Vagina (tissue), 2 donors: ENCODE measurements around the gene RICTOR. TPM values are rescaled to one million over a fixed set of nuclear protein-coding genes. Genes with fewer than 3 reads are reported as not detected.
A peak's percentile ranks its signal among the peaks of the same experiment; 100 is the strongest.

ENCODE experiments used
- DNase-seq, 2 donors: peaks; one replicate each; pipeline ENCODE4 v3.0.0-alpha.2; 2017; ENCODE audit errors: extremely low spot score in 2 of 2
- H3K27ac ChIP-seq: fragments of 200-600 bp; sonication (generic); one replicate; pipeline ENCODE4 v1.5.1; 2019
- H3K27me3 ChIP-seq: fragments of 200-600 bp; sonication (generic); one replicate; pipeline ENCODE4 v1.5.1; 2019
- H3K36me3 ChIP-seq, 2 donors: fragments of 200-600 bp; sonication (generic); one replicate each; pipeline ENCODE4 v1.5.1; 2017 to 2019
- H3K4me1 ChIP-seq: fragments of 200-600 bp; sonication (generic); one replicate; pipeline ENCODE4 v1.5.1; 2019
- H3K4me3 ChIP-seq, 2 donors: fragments of 200-600 bp; sonication (generic); 1 replicate in 1 of 2; 2 replicates in 1 of 2; pipeline ENCODE4 v1.5.1; 2016 to 2019
- H3K9me3 ChIP-seq: fragments of 200-600 bp; sonication (generic); one replicate; pipeline ENCODE4 v1.5.1; 2019
- POLR2A ChIP-seq, 2 donors: fragments of 450-650 bp; IDR thresholded peaks; one replicate each; pipeline ENCODE4 v1.6.1; 2017; ENCODE audit warnings: antibody characterized with exemption in 2 of 2, mild to moderate bottlenecking in 2 of 2, moderate library complexity in 2 of 2
- POLR2AphosphoS5 ChIP-seq, 2 donors: sonication (generic); formaldehyde crosslinking; IDR thresholded peaks; one replicate each; pipeline ENCODE4 v1.9.0; 2017; ENCODE audit warnings: antibody characterized with exemption in 2 of 2, mild to moderate bottlenecking in 2 of 2, low read depth in 1 of 2; ENCODE audit not compliant: insufficient read depth in 1 of 2
- intact Hi-C: fragments of 100-400 bp; cut with DNase I; formaldehyde crosslinking; loops from one replicate; pipeline ENCODE4 v1.15.1; 2023
- total RNA-seq: library from RNA; depleted of rRNA; stranded (reverse); fragments of >200 nt; gene quantifications from one replicate; pipeline ENCODE4 v1.2.3, GENCODE V29; 2016
- TF ChIP-seq, protein P1 (sequence below), 3 experiments: fragments of 450-650 bp in 2 of 3; fragments of 200-600 bp in 1 of 3; sonication (generic) in 1 of 3; IDR thresholded peaks; one replicate each; pipeline ENCODE4 v1.5.1; 2017 to 2019; ENCODE audit warnings: antibody characterized with exemption in 3 of 3, mild to moderate bottlenecking in 2 of 3, moderate library complexity in 2 of 3

Gene RICTOR, protein sequence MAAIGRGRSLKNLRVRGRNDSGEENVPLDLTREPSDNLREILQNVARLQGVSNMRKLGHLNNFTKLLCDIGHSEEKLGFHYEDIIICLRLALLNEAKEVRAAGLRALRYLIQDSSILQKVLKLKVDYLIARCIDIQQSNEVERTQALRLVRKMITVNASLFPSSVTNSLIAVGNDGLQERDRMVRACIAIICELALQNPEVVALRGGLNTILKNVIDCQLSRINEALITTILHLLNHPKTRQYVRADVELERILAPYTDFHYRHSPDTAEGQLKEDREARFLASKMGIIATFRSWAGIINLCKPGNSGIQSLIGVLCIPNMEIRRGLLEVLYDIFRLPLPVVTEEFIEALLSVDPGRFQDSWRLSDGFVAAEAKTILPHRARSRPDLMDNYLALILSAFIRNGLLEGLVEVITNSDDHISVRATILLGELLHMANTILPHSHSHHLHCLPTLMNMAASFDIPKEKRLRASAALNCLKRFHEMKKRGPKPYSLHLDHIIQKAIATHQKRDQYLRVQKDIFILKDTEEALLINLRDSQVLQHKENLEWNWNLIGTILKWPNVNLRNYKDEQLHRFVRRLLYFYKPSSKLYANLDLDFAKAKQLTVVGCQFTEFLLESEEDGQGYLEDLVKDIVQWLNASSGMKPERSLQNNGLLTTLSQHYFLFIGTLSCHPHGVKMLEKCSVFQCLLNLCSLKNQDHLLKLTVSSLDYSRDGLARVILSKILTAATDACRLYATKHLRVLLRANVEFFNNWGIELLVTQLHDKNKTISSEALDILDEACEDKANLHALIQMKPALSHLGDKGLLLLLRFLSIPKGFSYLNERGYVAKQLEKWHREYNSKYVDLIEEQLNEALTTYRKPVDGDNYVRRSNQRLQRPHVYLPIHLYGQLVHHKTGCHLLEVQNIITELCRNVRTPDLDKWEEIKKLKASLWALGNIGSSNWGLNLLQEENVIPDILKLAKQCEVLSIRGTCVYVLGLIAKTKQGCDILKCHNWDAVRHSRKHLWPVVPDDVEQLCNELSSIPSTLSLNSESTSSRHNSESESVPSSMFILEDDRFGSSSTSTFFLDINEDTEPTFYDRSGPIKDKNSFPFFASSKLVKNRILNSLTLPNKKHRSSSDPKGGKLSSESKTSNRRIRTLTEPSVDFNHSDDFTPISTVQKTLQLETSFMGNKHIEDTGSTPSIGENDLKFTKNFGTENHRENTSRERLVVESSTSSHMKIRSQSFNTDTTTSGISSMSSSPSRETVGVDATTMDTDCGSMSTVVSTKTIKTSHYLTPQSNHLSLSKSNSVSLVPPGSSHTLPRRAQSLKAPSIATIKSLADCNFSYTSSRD (N-terminal part only)
- 39.3 TPM for total RNA-seq

DNA sequence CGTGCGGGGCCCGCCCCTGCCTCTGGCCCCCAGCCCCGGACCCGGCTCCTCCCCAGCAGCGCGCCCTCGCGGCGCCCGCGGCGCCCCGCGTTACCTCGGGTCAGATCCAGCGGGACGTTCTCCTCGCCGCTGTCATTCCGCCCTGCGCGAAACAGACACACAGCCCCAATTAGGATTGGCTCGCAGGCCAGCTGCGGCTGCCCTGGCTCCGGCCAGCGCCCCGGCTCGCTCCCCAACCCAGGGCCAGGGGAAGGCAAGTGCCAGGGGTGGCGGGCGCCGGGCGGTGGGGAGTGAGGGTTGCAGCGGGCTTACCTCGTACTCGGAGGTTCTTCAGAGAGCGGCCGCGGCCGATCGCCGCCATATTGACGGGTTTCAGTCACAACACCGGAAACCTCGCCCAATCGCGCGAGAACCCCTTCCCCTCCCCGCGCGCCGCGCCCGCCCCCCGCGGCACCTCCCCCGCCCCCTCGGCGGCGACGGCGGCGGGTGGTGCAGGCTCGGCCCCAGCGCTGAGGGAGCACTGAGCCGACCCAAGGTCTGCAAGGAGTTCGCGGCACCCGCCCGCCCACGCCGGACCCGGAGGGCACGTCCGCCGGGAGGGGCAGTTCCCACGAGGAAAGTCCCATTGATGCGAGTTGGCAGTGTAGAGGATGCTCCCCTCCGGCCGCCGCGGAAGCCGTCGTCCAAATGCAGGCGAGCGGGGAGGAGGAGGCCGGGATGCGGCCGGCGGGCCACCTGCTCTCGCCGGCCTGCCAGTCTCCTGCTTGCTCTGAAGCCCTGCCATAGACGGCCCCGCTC, at the start of gene RICTOR:
Gene RICTOR (minus strand): TSS at position 383 of the 798 bp plus-strand sequence. CDS start 22 bp downstream, at position 361.
- Histone ChIP-seq H3K27me3 (no peaks in the 10 kb centered on the region), H3K4me1 (peaks cover 28% of the 10 kb centered on the region), H3K36me3 (no peaks in the 10 kb centered on the region), H3K9me3 (no peaks in the 10 kb centered on the region), H3K4me3 (peak within 1 kb of the TSS; percentile 91 to 96), H3K27ac (peak within 1 kb of the TSS; percentile 99)
- intact Hi-C loops, result loop anchor here (10.0 kb wide), 3 partner anchors 59 to 629 kb away; partner anchors contain the start of gene OSMR
- DNase-seq, result no peak
- TF ChIP-seq POLR2A (IDR thresholded peaks at IDR 0.05) (peak in 1 of 2 donors; percentile 46), POLR2AphosphoS5 (IDR thresholded peaks at IDR 0.05; ENCODE audit: insufficient read depth in 1 of 2, low read depth in 1 of 2) (peak in 1 of 2 donors; percentile 89)
- TF ChIP-seq, protein P1, sequence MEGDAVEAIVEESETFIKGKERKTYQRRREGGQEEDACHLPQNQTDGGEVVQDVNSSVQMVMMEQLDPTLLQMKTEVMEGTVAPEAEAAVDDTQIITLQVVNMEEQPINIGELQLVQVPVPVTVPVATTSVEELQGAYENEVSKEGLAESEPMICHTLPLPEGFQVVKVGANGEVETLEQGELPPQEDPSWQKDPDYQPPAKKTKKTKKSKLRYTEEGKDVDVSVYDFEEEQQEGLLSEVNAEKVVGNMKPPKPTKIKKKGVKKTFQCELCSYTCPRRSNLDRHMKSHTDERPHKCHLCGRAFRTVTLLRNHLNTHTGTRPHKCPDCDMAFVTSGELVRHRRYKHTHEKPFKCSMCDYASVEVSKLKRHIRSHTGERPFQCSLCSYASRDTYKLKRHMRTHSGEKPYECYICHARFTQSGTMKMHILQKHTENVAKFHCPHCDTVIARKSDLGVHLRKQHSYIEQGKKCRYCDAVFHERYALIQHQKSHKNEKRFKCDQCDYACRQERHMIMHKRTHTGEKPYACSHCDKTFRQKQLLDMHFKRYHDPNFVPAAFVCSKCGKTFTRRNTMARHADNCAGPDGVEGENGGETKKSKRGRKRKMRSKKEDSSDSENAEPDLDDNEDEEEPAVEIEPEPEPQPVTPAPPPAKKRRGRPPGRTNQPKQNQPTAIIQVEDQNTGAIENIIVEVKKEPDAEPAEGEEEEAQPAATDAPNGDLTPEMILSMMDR (IDR thresholded peaks at IDR 0.05), result peak in 1 of 3 experiments; percentile 4

DNA sequence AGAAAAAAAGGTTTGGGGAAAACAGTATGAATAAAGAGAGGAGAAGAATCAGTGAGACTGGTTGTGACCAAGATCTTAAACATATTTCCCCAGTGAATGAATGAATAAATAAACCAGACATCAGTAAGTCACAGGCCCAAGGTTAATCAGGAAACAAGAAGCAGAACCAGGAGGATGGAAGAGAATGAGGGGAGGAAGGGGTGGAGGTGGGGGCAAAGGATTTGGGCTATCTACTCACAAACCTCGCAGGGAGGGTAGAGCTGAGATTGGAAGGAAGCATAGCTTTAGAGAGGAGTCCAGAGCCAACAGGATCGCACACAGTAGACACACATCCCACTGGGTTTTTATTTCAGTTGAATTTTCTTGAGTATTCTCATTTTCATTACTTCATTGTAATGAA, 47.7 kb upstream of the RICTOR start:
- no peaks in the 10 kb centered on the region for H3K9me3 ChIP-seq

DNA sequence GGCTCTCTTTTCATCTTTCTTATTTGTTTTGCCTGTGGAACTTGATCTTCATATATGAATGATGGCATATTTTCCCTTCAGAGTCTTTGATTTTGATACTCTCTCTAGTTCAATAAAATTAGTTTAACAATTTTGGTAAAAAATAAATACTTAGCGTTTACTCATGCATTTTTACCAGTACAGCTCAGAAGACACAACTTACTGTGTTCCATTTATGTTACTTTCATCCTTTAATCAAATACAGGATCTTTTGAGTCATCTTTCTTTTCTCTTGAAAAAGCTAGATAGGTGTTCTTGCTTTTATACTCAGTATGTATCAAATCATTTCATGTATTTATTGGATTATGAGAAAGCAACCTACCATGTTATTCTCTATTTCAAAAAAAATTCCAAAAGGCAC, 47.1 kb upstream of the RICTOR start:
- Histone ChIP-seq H3K27ac (no peak overlapping the region), H3K4me3 (no peak overlapping the region), H3K4me1 (no peaks in the 10 kb centered on the region), H3K27me3 (no peaks in the 10 kb centered on the region), H3K36me3 (no peaks in the 10 kb centered on the region), H3K9me3 (no peaks in the 10 kb centered on the region)
- intact Hi-C loops, result no loop called here
- DNase-seq, result no peak
- TF ChIP-seq, protein P1 (IDR thresholded peaks at IDR 0.05), result no peak
- no peak for TF ChIP-seq POLR2A (IDR thresholded peaks at IDR 0.05)
- no peak for TF ChIP-seq POLR2AphosphoS5 (IDR thresholded peaks at IDR 0.05; ENCODE audit: insufficient read depth in 1 of 2, low read depth in 1 of 2)

More for the DNA sequence above, 47.7 kb upstream of the RICTOR start:
- Histone ChIP-seq H3K4me3 (no peak overlapping the region), H3K36me3 (no peaks in the 10 kb centered on the region), H3K27me3 (no peaks in the 10 kb centered on the region), H3K27ac (no peak overlapping the region), H3K4me1 (no peaks in the 10 kb centered on the region)
- no peak for DNase-seq
- TF ChIP-seq, protein P1 (IDR thresholded peaks at IDR 0.05), result no peak
- no peak for TF ChIP-seq POLR2A (IDR thresholded peaks at IDR 0.05)
- no peak for TF ChIP-seq POLR2AphosphoS5 (IDR thresholded peaks at IDR 0.05; ENCODE audit: insufficient read depth in 1 of 2, low read depth in 1 of 2)
- intact Hi-C loops, result no loop called here

DNA sequence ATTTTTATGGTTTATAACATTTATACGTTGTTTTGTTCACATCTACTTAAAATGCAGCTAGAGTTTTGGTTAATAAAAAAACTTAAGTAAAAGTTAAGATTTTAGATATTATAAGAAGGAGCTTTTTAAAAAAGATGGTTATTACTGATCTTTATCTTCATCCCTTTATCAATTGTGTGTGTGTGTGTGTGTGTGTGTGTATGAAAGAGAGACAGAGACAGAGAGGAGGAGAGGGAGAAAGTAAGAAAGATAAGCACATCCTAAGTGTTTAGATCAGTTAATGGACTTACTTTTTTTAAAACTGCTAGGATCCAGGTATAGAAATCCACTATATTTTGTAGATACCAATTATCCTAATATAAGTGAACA, 45.8 kb upstream of the RICTOR start:
- no peak overlapping the region for H3K27ac ChIP-seq
- H3K27me3 ChIP-seq, result no peaks in the 10 kb centered on the region
- H3K9me3 ChIP-seq, result no peaks in the 10 kb centered on the region
- H3K36me3 ChIP-seq, result no peaks in the 10 kb centered on the region
- TF ChIP-seq POLR2AphosphoS5 (IDR thresholded peaks at IDR 0.05; ENCODE audit: insufficient read depth in 1 of 2, low read depth in 1 of 2) (no peak), POLR2A (IDR thresholded peaks at IDR 0.05) (no peak)
- TF ChIP-seq, protein P1 (IDR thresholded peaks at IDR 0.05), result no peak
- intact Hi-C loops, result no loop called here
- H3K4me1 ChIP-seq, result no peaks in the 10 kb centered on the region
- no peak overlapping the region for H3K4me3 ChIP-seq
- no peak for DNase-seq
